ENCODE measurements around the gene IGSF3.
"Not testable (repeated sequence)": the region's sequence is repeated elsewhere in the genome, so short reads cannot be mapped to it uniquely, and the experiment has no call there.

- TF ChIP-seq, protein P1, sequence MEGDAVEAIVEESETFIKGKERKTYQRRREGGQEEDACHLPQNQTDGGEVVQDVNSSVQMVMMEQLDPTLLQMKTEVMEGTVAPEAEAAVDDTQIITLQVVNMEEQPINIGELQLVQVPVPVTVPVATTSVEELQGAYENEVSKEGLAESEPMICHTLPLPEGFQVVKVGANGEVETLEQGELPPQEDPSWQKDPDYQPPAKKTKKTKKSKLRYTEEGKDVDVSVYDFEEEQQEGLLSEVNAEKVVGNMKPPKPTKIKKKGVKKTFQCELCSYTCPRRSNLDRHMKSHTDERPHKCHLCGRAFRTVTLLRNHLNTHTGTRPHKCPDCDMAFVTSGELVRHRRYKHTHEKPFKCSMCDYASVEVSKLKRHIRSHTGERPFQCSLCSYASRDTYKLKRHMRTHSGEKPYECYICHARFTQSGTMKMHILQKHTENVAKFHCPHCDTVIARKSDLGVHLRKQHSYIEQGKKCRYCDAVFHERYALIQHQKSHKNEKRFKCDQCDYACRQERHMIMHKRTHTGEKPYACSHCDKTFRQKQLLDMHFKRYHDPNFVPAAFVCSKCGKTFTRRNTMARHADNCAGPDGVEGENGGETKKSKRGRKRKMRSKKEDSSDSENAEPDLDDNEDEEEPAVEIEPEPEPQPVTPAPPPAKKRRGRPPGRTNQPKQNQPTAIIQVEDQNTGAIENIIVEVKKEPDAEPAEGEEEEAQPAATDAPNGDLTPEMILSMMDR (IDR thresholded peaks at IDR 0.05): not testable (repeated sequence)
- not testable (repeated sequence) for TF ChIP-seq POLR2A (IDR thresholded peaks at IDR 0.05)
Observed at GRCh38 chr1:116634386-116634785, 33.1 kb downstream of the IGSF3 start.
